Vagina (tissue), 2 donors: ENCODE results near the gene IL12B. TPM values are rescaled to one million over a fixed set of nuclear protein-coding genes. Genes with fewer than 3 reads are reported as not detected.

Experiments
- DNase-seq, 2 donors: peaks; one replicate each; pipeline ENCODE4 v3.0.0-alpha.2; 2017; ENCODE audit errors: extremely low spot score in 2 of 2
- H3K27ac ChIP-seq: fragments of 200-600 bp; sonication (generic); one replicate; pipeline ENCODE4 v1.5.1; 2019
- H3K27me3 ChIP-seq: fragments of 200-600 bp; sonication (generic); one replicate; pipeline ENCODE4 v1.5.1; 2019
- H3K36me3 ChIP-seq, 2 donors: fragments of 200-600 bp; sonication (generic); one replicate each; pipeline ENCODE4 v1.5.1; 2017 to 2019
- H3K4me1 ChIP-seq: fragments of 200-600 bp; sonication (generic); one replicate; pipeline ENCODE4 v1.5.1; 2019
- H3K4me3 ChIP-seq, 2 donors: fragments of 200-600 bp; sonication (generic); 1 replicate in 1 of 2; 2 replicates in 1 of 2; pipeline ENCODE4 v1.5.1; 2016 to 2019
- H3K9me3 ChIP-seq: fragments of 200-600 bp; sonication (generic); one replicate; pipeline ENCODE4 v1.5.1; 2019
- CTCF ChIP-seq, 3 experiments: fragments of 450-650 bp in 2 of 3; fragments of 200-600 bp in 1 of 3; sonication (generic) in 1 of 3; IDR thresholded peaks; one replicate each; pipeline ENCODE4 v1.5.1; 2017 to 2019; ENCODE audit warnings: antibody characterized with exemption in 3 of 3, mild to moderate bottlenecking in 2 of 3, moderate library complexity in 2 of 3
- POLR2A ChIP-seq, 2 donors: fragments of 450-650 bp; IDR thresholded peaks; one replicate each; pipeline ENCODE4 v1.6.1; 2017; ENCODE audit warnings: antibody characterized with exemption in 2 of 2, mild to moderate bottlenecking in 2 of 2, moderate library complexity in 2 of 2
- POLR2AphosphoS5 ChIP-seq, 2 donors: sonication (generic); formaldehyde crosslinking; IDR thresholded peaks; one replicate each; pipeline ENCODE4 v1.9.0; 2017; ENCODE audit warnings: antibody characterized with exemption in 2 of 2, mild to moderate bottlenecking in 2 of 2, low read depth in 1 of 2; ENCODE audit not compliant: insufficient read depth in 1 of 2
- intact Hi-C: fragments of 100-400 bp; cut with DNase I; formaldehyde crosslinking; loops from one replicate; pipeline ENCODE4 v1.15.1; 2023
- total RNA-seq: library from RNA; depleted of rRNA; stranded (reverse); fragments of >200 nt; gene quantifications from one replicate; pipeline ENCODE4 v1.2.3, GENCODE V29; 2016

IL12B gene
- total RNA-seq, 1 donor from 2014 or later = not detected

GRCh38 chr5:159324102-159324755, 6.1 kb downstream of the IL12B start:
- no peaks in the 10 kb centered on the region for H3K9me3 ChIP-seq
- no peaks in the 10 kb centered on the region for H3K36me3 ChIP-seq
- TF ChIP-seq CTCF (IDR thresholded peaks at IDR 0.05) = no peak
- TF ChIP-seq POLR2A (IDR thresholded peaks at IDR 0.05) = no peak
- no peak for TF ChIP-seq POLR2AphosphoS5 (IDR thresholded peaks at IDR 0.05; ENCODE audit: insufficient read depth in 1 of 2, low read depth in 1 of 2)
- intact Hi-C loops = no loop called here
- DNase-seq = no peak
- H3K27me3 ChIP-seq = no peaks in the 10 kb centered on the region
- no peaks in the 10 kb centered on the region for H3K4me1 ChIP-seq
- no peak overlapping the region for H3K27ac ChIP-seq
- H3K4me3 ChIP-seq = no peak overlapping the region

GRCh38 chr5:159322180-159322579, 8.1 kb downstream of the IL12B start:
- DNase-seq = no peak
- Histone ChIP-seq H3K4me3 (no peak overlapping the region), H3K27ac (no peak overlapping the region), H3K4me1 (no peaks in the 10 kb centered on the region), H3K36me3 (no peaks in the 10 kb centered on the region), H3K9me3 (no peaks in the 10 kb centered on the region), H3K27me3 (no peaks in the 10 kb centered on the region)
- TF ChIP-seq POLR2A (IDR thresholded peaks at IDR 0.05) (no peak), CTCF (IDR thresholded peaks at IDR 0.05) (no peak), POLR2AphosphoS5 (IDR thresholded peaks at IDR 0.05; ENCODE audit: insufficient read depth in 1 of 2, low read depth in 1 of 2) (no peak)
- intact Hi-C loops = no loop called here

GRCh38 chr5:159319832-159320231, 10.5 kb downstream of the IL12B start:
- intact Hi-C loops = no loop called here

GRCh38 chr5:159319363-159319762, 10.9 kb downstream of the IL12B start:
- intact Hi-C loops = no loop called here
- no peak overlapping the region for H3K27ac ChIP-seq
- no peaks in the 10 kb centered on the region for H3K9me3 ChIP-seq
- DNase-seq = no peak
- TF ChIP-seq CTCF (IDR thresholded peaks at IDR 0.05) (no peak), POLR2A (IDR thresholded peaks at IDR 0.05) (no peak), POLR2AphosphoS5 (IDR thresholded peaks at IDR 0.05; ENCODE audit: insufficient read depth in 1 of 2, low read depth in 1 of 2) (no peak)
- no peaks in the 10 kb centered on the region for H3K36me3 ChIP-seq
- no peak overlapping the region for H3K4me3 ChIP-seq
- H3K4me1 ChIP-seq = no peaks in the 10 kb centered on the region
- H3K27me3 ChIP-seq = no peaks in the 10 kb centered on the region

More at GRCh38 chr5:159319832-159320231, 10.5 kb downstream of the IL12B start:
- Histone ChIP-seq H3K36me3 (no peaks in the 10 kb centered on the region), H3K27ac (no peak overlapping the region), H3K4me3 (no peak overlapping the region), H3K27me3 (no peaks in the 10 kb centered on the region), H3K9me3 (no peaks in the 10 kb centered on the region), H3K4me1 (no peaks in the 10 kb centered on the region)
- TF ChIP-seq POLR2A (IDR thresholded peaks at IDR 0.05) = no peak
- TF ChIP-seq POLR2AphosphoS5 (IDR thresholded peaks at IDR 0.05; ENCODE audit: insufficient read depth in 1 of 2, low read depth in 1 of 2) = no peak
- DNase-seq = no peak

- DNase-seq = no peak
- H3K36me3 ChIP-seq = no peaks in the 10 kb centered on the region
- no peak overlapping the region for H3K27ac ChIP-seq
- no peaks in the 10 kb centered on the region for H3K4me1 ChIP-seq
- no peak overlapping the region for H3K4me3 ChIP-seq
- H3K27me3 ChIP-seq = no peaks in the 10 kb centered on the region
- no peaks in the 10 kb centered on the region for H3K9me3 ChIP-seq
- TF ChIP-seq CTCF (IDR thresholded peaks at IDR 0.05) = no peak
- TF ChIP-seq POLR2AphosphoS5 (IDR thresholded peaks at IDR 0.05; ENCODE audit: insufficient read depth in 1 of 2, low read depth in 1 of 2) = no peak
- no peak for TF ChIP-seq POLR2A (IDR thresholded peaks at IDR 0.05)
- intact Hi-C loops = no loop called here
These were observed 11.8 kb downstream of the IL12B start for GRCh38 chr5:159318448-159318847.
